ENCODE data around the gene ZNF334. TPM values are rescaled to one million over a fixed set of nuclear protein-coding genes. Genes with fewer than 3 reads are reported as not detected.

The ZNF334 gene
- total RNA-seq, 1 experiment from 2014 or later, result not detected

DNA sequence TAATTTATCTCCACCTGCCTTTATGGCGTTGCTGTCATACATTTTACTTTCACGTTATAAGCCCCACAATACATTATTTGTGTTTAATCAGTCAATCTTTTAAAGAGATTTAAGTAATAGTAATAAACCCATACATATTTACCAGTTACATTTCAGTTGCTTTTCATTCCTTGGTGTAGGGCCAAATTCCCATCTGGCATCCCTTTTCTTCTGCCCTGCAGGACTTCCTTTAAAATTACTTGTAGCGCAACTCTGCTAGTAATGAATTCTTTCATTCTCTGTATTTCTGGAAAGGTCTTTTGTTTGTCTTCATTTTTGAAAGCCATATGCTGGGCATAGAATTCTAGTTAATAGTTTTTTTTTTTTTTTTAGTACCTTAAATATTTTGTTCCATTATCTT, 24.9 kb downstream of the ZNF334 start:
- DNase-seq (ENCODE audit: low read depth), result no peak

DNA sequence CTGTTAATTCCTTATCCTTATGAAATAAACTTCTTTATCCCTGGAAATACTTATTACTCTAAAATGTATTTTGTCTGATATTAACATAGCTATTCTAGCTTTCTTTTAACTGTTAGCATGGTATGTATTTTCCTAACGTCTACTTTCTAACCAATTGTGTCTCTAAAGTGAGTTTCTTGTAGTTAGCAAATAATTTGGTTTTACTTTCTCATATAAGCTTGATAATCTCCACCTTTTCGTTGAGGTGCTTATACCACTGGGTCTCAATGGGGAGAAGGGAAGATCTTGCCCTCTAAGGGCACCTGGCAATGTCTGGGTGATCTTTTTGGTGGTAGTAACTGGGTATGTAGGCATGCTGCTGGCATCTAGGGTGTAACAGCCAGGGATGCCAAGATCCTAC, 25.7 kb downstream of the ZNF334 start:
- DNase-seq (ENCODE audit: low read depth), result no peak

DNA sequence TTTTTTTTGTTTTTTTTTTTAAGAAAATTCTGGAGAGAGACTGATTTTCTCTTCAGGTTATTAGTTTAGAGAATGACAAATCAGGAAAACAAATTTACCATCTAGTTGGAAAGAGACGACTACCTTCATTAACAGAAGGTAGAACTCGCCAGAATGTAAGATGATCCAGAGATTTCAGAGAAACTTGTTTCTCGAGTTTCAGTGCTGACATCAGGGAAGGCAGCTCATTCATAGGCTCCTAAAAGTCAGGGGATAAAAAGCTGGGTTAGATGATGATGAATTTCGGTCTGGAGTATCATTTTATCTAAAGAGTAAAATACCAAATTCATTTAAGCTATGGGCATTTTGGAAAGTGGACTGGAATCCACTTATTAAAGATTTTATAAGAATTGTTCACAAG, 27.9 kb downstream of the ZNF334 start:
- DNase-seq (ENCODE audit: low read depth), result no peak

DNA sequence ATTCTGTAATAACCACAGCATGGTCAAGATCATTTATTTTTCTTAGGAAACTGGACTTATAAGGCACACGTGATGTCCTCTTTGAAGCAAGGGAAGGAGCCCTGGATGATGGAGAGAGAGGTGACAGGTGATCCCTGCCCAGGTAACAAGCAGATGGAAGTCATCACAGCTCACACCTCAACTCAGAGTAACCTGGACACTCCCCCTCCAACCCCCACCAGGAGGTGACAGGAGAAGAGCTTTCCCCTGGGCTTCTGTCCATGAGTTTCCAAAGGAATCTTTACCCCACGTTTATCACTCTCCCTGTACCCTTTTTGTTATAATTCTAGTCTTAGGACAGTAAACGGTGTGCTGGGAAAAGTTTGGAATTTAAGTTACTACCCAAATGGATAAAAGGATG, 28.4 kb downstream of the ZNF334 start:
- no peak for DNase-seq (ENCODE audit: low read depth)

DNA sequence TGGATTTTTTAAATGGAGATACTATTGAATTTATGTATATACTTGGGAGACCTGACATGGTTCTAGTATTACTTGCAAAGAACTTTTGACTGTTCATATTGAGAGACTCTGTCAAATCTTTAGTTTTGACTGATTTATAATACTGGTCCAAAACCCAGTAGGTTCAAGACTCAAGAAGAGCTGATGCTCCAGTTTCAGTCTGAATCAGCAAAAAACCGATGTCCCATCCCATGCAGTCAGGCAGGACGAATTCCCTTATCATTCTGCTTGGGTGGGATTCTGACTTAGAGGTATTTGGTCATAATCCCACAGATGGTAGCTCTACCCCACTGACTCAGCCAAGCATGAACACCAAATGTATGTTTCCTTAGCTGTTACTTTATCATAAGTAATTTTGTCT, 29.5 kb downstream of the ZNF334 start:
- no peak for DNase-seq (ENCODE audit: low read depth)

DNA sequence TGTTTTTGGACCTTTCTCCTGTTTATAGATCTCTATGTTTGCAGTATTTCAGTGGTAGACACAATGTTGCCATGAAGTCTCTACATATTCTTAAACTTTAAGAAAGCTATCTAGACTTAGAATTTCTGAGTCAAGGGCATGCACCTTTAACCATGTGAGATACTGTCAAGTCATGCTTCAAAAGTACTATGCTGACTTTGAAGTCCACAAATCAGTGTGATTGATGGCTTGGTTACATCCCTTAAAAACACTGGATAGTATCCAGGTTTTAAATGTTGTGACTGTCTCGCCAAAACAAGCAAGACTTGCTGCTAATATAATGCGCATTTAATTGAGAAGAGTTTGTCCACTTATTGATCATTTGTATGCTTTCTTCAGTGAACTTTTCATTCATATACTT, 30.5 kb downstream of the ZNF334 start:
- DNase-seq (ENCODE audit: low read depth), result no peak

DNA sequence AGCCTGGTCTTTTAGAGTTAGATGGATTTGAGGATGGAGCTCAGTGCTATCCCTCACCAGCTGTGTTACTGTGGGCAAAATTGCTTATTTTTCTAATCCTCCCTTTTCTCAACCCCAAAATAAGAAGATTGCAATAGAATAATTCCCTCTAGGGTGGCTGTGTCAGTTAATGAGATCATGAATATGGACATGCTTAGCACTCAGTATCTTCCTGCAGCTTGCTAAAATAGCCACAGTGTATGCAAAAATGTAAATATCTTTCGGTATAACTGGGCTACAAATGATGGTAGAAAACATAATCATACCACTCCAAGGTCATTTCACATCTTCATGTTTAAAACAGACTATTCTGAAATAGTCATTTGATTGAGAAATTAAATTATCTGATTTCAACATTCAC, 35.7 kb downstream of the ZNF334 start:
- no peak for DNase-seq (ENCODE audit: low read depth)

DNA sequence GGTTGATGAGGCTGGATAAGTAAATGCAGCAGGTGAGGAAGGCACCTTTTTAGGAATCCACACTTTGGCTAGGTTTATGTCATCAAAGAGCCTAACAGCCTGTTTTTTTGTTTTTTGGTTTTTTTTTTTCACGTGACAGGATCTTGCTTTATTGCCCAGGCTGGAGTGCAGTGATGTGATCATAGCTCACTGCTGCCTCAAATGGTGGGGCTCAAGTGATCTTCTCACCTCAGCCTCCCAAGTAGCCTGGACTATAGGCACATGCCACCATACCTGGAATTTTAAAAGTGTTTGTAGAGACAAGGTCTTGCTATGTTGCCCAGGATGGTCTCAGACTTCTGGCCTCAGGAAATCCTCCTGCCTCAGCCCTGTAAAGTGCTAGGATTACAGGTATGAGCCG, 36.1 kb downstream of the ZNF334 start:
- no peak for DNase-seq (ENCODE audit: low read depth)

DNA sequence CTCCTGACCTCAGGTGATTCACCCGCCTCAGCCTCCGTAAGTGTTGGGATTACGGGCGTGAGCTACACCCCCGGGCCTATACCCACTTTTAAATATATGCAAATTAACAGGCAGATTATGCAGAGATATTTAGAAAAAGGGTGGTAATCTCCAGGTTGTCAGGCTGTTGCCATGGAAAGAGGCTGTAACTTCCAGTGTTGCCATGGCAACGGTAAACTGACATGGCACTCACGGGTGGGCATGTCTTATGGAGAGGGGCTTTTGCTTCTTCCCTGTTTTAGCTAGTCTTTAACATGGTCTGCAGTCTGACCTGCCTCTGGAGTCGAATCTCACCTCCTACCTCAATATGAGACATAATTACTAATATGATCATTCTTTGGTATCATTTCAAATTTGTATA, 44.9 kb downstream of the ZNF334 start:
- DNase-seq (ENCODE audit: low read depth), result no peak

DNA sequence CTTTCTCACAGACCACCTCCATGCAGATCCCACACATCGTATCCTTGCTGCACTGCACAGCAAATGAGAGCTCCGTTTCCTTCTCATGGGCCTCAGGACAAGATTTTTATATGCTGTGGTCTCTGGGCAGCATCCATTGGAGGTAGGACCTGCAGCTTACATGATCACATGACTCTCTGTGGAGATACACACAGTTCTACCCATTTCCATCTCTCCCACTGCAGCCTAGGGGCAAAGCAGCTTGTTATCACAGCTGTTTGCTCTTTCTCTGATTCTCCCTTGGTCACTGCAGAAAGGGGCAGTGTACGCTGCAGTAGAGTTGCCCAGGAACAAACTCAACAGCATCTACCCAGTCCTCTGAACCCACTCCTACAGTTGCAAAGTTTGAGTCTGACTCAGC, 48.9 kb downstream of the ZNF334 start:
- DNase-seq (ENCODE audit: low read depth), result no peak

DNA sequence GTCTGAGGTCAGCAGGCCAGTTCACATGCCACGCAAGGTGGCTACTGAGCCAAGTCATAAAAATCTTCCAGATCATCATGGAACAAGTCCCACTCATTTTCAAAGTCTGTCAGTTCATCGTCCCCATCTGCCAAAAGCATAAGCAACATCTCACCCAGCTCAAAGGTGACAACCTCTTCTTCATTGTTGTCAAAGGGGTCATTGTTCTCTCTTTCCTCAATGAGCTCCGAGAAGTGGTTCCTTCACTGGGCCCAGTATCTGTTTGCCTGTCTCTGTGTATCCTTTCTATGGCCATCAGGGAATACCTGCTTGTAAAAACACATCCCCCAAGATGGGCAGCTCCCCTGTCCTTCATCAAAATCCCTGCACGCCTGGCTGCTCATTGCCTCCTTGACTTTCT, 49.5 kb downstream of the ZNF334 start:
- DNase-seq (ENCODE audit: low read depth), result no peak

DNA sequence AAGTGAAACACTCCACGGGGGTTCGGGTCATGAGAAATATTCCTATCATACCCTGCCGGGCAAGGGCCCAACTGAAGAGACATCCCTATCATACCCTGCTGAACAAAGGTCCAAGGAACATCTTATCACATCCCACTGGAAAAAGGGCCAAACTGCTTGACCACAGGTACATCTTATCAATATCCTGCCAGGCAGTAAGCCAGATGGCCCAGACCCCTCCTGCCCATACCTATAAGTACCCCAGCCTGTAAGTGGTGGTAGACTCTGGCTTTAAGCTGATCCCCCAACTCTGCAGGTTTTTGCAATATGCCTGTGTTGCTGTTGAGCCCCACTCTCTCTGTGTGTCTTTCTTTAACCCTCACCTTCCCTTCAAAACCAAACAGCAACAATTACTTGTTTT, 51.6 kb downstream of the ZNF334 start:
- no peak for DNase-seq (ENCODE audit: low read depth)

DNA sequence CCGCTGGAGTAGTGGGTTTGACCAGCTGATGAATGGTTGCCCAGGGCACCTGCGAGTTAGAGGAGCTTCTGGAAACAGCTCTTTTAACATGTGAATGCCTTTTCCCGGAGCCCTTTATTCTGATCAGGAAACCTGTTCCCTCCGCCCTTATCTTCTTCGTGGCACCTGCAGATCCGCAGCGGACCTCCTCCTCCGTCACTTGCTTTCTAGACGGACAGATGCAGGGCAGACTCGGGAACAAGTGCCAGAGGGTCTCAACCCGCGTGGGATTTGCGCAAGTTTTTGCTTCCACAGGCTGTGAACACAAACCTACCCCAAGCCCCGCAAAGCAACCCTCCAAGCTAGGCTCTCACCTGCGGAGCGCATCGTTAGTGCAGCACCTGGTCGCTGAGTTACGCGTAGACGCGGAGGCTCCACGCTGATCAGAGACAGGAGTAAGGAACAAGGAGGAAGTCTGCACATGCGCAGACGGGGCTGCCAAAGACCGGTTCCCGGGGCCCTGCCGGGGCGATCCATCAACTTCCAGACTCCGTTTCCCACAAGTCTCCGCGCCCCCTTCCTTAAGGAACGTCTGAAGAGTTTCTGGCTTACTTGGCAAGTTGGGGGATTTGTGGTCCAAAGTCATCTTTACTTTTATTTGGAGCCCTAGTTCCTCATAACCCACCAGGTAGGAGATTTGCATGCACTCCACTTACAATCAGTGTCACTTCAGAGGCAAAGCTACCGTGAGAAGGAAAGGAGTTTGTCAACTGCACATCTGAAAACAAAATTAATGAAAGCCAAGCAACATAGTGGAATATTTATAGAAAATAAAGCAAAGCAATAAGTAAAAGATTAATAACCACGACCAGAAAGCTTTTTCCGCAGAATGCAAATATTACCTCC, 54.3 kb downstream of the ZNF334 start:
- DNase-seq (ENCODE audit: low read depth), result no peak

DNA sequence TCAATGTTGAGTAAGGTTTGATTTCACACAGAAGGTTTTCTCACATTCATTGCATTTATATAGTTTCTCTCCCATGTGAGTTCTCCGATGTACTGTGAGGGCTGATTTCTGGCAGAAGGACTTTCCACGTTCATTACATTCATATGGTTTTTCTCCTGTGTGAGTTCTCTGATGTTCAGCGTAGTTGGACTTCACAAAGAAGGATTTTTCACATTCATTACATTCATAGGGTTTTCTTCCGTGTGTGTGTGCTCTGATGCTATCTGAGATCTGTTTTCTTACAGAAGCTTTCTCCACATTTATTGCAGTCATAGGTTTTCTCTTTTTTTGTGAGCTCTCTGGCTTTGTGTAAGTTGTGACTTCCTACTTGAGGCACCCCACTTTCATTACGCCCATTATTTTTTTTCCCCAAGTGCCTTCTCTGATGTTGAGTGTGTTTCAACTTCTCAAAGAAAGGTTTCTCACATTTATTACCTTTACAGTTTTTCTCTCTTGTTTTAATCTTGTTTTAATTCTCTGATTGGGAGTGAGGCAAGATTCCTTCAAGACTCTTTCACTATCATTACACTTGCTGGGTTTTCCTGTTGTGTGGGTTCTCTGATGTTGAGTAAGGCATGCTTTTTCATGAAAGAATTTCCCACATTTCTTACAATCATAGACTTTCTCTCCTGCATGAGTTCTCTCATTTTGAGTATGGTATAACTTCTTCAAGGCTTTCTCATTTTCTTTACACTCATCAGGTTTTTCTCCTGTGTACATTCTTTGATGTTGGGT, 56.9 kb downstream of the ZNF334 start:
- DNase-seq (ENCODE audit: low read depth), result no peak

DNA sequence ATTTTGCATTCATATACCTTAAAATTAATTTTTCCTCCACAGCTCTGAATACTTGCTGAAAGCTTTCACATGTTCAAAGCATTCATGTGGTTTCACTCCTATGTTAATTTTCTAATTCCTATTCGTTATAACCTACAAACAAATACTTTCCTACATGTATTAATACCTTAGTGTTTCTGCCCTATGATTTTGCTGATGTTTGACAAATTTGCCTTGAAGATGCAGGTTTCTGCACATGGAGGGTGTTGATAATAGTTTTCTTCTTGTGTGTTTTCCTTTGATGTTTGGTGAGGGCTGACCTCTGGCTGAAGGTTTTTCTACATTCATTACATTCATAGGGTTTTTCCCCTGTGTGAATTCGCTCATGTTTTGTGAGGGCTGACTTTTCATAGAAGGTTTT, 57.6 kb downstream of the ZNF334 start:
- no peak for DNase-seq (ENCODE audit: low read depth)

Other genes with a start within 250 kb of the ZNF334 start
- not detected in 2 replicates for gene CDH22, start 205.1 kb downstream of the ZNF334 start, total RNA-seq (2014; rRNA removed; shearing (Covaris generic))
- gene ELMO2, start 106.9 kb downstream of the ZNF334 start, total RNA-seq (2014; rRNA removed; shearing (Covaris generic)), result 21.3 and 24.3 TPM in 2 replicates
- gene OCSTAMP, start 37.1 kb upstream of the ZNF334 start, total RNA-seq (2014; rRNA removed; shearing (Covaris generic)), result not detected in 2 replicates
- not detected in 2 replicates for gene SLC13A3, start 137.9 kb upstream of the ZNF334 start, total RNA-seq (2014; rRNA removed; shearing (Covaris generic))
- gene TP53RK, start 175.9 kb upstream of the ZNF334 start, total RNA-seq (2014; rRNA removed; shearing (Covaris generic)), result 19.3 and 23.8 TPM in 2 replicates
- gene SLC2A10, start 196.1 kb upstream of the ZNF334 start, total RNA-seq (2014; rRNA removed; shearing (Covaris generic)), result 0.55 TPM in 1 of 2 replicates, not detected in the other

Data from HT1080 (cell line).